ENCODE measurements around the gene GRM4.

The GRM4 gene

DNA sequence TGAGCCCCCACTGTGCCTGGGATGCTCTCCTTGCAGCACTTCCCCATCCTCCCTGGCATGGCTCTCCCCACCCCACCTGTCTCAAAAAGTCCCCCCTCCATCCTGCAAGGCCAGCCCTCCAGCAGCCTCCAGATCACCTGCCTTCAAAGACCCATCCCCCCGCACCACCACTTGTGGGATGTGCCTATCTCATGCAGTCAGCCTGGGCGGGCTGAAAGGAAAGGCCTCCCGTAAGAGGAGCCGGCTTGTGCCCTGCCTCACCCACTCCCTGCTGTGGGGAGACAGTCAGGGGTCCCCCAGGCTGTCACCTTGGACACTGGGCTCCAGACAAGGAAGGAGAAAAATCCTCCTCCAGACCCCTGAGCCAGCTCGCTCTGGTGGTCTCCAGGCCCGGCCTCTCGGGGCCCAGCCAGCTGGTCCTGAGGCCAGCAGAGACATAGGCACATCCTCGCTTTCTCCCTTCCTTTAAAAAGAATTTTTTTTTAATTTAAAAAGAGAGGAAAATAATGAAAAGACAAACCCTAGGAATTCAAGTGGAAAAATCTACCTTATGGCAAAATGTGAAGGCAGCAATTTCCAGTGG is 77.3 kb downstream of the GRM4 start:
- H3K4me3 ChIP-seq (ENCODE audit: low read depth, low read length), result no peak overlapping the region
- TF ChIP-seq, protein P1, sequence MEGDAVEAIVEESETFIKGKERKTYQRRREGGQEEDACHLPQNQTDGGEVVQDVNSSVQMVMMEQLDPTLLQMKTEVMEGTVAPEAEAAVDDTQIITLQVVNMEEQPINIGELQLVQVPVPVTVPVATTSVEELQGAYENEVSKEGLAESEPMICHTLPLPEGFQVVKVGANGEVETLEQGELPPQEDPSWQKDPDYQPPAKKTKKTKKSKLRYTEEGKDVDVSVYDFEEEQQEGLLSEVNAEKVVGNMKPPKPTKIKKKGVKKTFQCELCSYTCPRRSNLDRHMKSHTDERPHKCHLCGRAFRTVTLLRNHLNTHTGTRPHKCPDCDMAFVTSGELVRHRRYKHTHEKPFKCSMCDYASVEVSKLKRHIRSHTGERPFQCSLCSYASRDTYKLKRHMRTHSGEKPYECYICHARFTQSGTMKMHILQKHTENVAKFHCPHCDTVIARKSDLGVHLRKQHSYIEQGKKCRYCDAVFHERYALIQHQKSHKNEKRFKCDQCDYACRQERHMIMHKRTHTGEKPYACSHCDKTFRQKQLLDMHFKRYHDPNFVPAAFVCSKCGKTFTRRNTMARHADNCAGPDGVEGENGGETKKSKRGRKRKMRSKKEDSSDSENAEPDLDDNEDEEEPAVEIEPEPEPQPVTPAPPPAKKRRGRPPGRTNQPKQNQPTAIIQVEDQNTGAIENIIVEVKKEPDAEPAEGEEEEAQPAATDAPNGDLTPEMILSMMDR (IDR thresholded peaks at IDR 0.05; ENCODE audit: low read depth, low read length, missing control alignments), result no peak
- DNase-seq (ENCODE audit: low read depth), result no peak

DNA sequence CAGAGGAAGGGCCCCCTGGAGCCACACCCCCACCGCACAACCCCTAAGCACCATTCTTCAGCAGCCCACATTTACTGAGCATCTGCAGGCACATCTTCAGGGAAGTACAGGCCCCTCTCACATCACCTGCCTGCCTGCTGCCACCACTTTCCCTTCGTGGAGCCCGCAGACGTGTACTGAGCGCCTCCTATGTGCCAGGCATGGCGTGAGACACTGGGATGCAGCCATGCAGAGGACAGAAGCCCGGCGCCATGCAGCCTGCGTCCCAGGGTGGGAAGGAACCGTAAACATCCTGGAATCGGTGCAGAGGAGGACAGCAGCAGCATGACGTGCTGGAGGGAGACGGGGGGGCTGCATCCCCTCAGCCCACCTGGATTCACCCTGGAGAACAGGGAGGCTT is 78.1 kb downstream of the GRM4 start:
- no peak overlapping the region for H3K4me3 ChIP-seq (ENCODE audit: low read depth, low read length)
- TF ChIP-seq, protein P1 (IDR thresholded peaks at IDR 0.05; ENCODE audit: low read depth, low read length, missing control alignments), result peak; percentile 44
- DNase-seq (ENCODE audit: low read depth), result no peak

DNA sequence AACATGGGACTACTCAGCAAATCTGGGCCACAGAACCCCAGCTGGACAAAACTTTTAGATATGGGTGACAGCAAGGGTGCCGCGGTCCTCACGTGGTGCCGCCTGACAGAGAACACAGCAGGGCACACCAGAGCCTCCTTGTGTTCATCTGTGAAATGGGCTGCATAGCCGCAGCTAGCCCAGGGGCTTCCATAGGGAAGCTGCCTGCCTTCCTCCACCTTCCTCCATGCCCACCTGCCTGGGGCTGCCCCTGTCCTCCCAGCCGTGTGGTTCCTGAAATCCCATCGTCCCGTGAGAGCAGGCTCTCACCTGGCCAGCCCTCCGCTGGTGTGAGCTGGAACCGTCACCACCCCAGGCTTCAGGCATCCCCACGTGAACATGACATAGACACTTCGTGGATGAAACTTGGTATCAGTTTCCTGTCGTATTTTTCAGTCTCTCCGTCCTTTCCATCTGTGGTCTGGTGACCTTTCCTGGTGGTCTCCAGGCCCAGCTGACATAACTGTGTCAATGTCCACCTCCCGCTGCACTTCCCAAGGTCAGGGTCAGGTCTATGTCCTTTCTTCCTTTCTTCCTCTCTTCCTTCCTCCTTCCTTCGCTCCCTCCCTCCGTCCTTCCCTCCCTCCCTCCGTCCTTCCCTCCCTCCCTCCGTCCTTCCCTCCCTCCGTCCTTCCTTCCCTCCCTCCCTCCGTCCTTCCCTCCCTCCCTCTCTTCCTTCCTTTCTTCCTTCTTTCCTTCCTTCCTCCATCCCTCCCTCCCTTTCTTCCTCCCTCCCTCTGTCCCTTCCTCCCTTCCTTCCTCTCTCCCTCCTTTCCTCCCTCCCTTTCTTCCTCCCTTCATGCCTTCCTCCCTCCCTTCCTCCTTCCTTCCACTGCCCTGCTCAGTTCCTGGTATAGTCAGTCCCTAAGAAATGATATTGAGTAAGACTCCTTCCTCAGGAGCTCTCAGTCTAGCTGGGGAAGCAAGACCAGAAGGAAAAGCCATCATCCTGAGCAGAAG is 78.8 kb downstream of the GRM4 start:
- DNase-seq (ENCODE audit: low read depth), result no peak
- no peak overlapping the region for H3K4me3 ChIP-seq (ENCODE audit: low read depth, low read length)
- TF ChIP-seq, protein P1 (IDR thresholded peaks at IDR 0.05; ENCODE audit: low read depth, low read length, missing control alignments), result peak; percentile 29

DNA sequence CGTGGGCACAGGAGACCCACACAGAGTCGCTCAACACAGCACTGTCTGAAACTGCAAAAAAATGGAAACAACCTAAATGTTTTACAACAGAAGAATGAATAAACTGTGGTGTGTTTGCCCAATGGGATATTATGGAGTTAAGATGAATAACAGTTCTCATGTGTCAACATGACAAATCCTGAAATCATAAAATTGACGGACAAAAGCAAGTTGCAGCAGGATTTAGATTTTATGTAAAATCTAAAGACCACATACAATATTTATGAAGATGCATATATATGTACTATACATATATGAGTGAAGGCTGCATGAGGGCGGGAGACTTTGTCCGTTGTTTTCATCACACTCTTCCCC is 79.7 kb downstream of the GRM4 start:
- TF ChIP-seq, protein P1 (IDR thresholded peaks at IDR 0.05; ENCODE audit: low read depth, low read length, missing control alignments), result no peak
- no peak overlapping the region for H3K4me3 ChIP-seq (ENCODE audit: low read depth, low read length)
- no peak for DNase-seq (ENCODE audit: low read depth)

DNA sequence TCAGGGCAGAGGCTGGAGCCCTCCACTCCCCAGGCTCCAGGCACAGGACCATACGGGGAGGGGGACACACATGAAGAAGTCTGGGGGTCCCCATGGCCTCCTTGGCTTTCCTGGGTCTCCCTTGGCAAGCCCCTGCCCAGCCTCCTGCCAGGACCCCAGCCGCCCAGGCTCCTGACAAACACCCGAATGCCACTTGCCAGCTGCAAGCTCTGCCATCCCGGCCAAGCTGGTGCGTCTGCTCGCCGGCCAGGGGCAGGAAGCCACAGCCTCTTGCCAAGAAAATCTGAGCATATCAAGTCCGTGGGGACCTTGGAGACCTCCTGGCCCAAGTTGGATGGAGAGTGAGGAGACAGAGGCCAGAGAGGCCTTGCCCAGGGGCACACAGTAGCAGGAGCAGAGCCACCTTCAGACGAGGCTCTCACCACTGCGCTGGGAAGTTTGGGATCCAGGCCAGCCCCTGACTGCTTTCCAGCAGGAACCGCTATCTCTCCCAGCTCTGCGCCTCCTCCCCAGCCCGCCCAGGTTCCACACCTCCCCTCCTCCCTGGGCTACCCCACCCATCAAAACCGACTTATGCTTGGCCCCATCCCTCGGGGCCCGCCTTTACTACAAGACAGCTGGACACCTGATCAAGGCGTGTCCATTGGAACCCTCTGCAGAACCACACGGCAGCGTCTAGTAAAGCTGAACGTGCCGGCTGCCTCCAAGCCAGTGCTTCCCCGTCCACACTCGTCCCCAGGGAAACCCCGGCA is 80.2 kb downstream of the GRM4 start:
- TF ChIP-seq, protein P1 (IDR thresholded peaks at IDR 0.05; ENCODE audit: low read depth, low read length, missing control alignments), result no peak
- DNase-seq (ENCODE audit: low read depth), result no peak
- H3K4me3 ChIP-seq (ENCODE audit: low read depth, low read length), result no peak overlapping the region

DNA sequence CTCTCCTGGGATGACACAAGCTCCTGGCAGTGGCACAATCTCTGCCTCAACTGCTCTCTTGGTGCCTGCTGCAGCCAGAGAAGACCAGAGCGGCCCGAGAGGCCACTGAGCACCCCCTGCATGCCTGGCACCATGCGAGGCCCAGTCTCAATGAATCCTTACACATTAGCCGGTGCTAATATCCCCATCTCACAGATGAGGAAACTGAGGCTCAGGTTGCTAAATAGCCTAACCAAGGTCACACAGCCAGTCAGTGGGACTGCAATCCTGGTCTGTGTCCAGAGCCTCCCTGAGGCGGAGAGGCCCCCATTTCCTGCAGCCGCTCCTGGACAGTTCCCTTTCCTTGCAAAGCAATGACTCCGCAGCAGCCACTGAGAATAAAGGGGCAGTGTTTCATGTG is 81.2 kb downstream of the GRM4 start:
- H3K4me3 ChIP-seq (ENCODE audit: low read depth, low read length), result no peak overlapping the region
- DNase-seq (ENCODE audit: low read depth), result no peak
- TF ChIP-seq, protein P1 (IDR thresholded peaks at IDR 0.05; ENCODE audit: low read depth, low read length, missing control alignments), result no peak
